Heart left ventricle (tissue), 13 donors: ENCODE data around the gene PRR16.

Source experiments
- CTCF ChIP-seq, 12 donors: fragments of 200-600 bp; sonication (generic) in 4 of 12; IDR thresholded peaks; one replicate each; pipeline versions ENCODE4 v1.5.0 to v1.8.0; 2018 to 2022; ENCODE audit warnings: antibody characterized with exemption in 12 of 12, mild to moderate bottlenecking in 5 of 12
- POLR2A ChIP-seq, 2 donors: fragments of 450-650 bp; IDR thresholded peaks; one replicate each; pipeline ENCODE4 v1.6.1; 2017; ENCODE audit warnings: antibody characterized with exemption in 2 of 2, mild to moderate bottlenecking in 2 of 2, moderate library complexity in 2 of 2
- donor health status: ischemic (EF 13 %, LVEDD 7.1; RV severe dilation, severe dysfunction).
- donor health status: DM: no; HTN: yes; CAD: no.
- donor health status: DM: no; HTN: no; CAD: no.
- donor health status: ischemic (EF 25% LVEDD 6.9; RV normal size, moderate dysfunction).
- donor health status: ischemic (EF 25% LVEDD 5.7; RV mildly dilated, moderate dysfunction).
- donor health status: ischemic (EF 35%, LVEDD 5.7; RV mildly dilated, moderate dysfunction).
- donor health status: nonischemic (EF 11% LVEDD 7.7; RV severe dilation, severe dysfunction).
- donor health status: DM: yes; HTN: yes; CAD: no.
- donor health status: PGD.
- donor health status: ischemic (EF 29% LVEDD 5.4; RV normal size, mild dysfunction).
- donor health status: nonischemic (EF 23%, LVEDD 6.1; RV moderate dilation, normal function).

GRCh38 chr5:120602033-120602432 lies 137.9 kb downstream of the PRR16 start:
- TF ChIP-seq CTCF (IDR thresholded peaks at IDR 0.05) (no peak), POLR2A (IDR thresholded peaks at IDR 0.05) (no peak)
